HL-60 (cell line): ENCODE data around the gene ZNF507.

Experiments
- GABPA ChIP-seq: IDR thresholded peaks from 2 replicates; pipeline ENCODE4 v1.6.1; 2012; ENCODE audit warnings: low read depth
- POLR2AphosphoS5 ChIP-seq: IDR thresholded peaks from 2 replicates; pipeline ENCODE4 v1.6.1; 2012; ENCODE audit warnings: low read depth
- TF ChIP-seq, protein P1 (sequence below): IDR thresholded peaks from one replicate; pipeline ENCODE4 v1.5.1; 2011; ENCODE audit warnings: low read length, control low read depth, inconsistent platforms; ENCODE audit not compliant: insufficient read depth
- TF ChIP-seq, protein P2 (sequence below): IDR thresholded peaks from 2 replicates; pipeline ENCODE4 v1.6.1; 2012; ENCODE audit warnings: low read depth; ENCODE audit not compliant: insufficient replicate concordance

DNA sequence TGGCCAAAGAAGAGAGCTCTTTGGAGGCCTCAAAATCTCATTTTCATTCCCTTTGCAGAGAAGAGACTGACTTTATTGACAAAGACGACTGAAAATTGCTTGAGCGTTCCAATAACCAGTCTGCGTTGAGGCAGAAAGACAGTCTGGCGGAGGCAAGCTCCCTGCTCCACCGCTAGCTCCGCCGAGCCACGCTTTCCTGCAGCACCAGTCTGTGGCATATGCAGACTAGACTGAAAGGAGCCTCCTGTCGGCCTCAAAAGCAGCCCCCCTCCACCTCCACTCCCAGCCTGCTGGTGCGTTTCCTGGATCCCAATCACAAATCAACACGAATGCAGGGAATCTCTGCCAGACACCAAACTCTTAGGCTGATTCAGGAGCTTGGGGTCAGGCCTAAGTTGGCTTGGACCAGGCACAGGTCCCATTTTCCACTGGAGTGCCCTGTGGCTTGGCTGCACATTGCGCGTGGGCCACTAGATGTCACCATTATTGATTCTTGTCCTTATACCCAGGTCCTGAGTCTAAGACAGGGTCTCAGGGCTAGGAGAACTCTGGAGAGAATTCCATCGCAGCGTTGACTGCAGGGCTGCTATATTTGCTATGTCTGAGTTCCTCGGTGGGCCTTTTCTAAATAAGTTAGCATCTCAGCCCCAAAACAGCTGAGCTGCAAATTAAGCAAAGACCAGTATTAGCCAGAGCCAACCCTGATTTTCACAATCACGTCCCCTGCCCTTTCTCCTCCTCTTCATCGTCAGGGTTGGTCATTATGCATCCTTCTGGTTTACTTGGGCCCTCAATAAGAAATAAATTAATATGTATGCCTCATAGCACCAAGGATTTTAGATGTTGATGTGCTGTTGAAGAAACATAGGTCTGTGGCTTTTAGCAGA lies 5.2 kb upstream of the ZNF507 start:
- TF ChIP-seq POLR2AphosphoS5 (no peak), GABPA (no peak)
- TF ChIP-seq, protein P1, sequence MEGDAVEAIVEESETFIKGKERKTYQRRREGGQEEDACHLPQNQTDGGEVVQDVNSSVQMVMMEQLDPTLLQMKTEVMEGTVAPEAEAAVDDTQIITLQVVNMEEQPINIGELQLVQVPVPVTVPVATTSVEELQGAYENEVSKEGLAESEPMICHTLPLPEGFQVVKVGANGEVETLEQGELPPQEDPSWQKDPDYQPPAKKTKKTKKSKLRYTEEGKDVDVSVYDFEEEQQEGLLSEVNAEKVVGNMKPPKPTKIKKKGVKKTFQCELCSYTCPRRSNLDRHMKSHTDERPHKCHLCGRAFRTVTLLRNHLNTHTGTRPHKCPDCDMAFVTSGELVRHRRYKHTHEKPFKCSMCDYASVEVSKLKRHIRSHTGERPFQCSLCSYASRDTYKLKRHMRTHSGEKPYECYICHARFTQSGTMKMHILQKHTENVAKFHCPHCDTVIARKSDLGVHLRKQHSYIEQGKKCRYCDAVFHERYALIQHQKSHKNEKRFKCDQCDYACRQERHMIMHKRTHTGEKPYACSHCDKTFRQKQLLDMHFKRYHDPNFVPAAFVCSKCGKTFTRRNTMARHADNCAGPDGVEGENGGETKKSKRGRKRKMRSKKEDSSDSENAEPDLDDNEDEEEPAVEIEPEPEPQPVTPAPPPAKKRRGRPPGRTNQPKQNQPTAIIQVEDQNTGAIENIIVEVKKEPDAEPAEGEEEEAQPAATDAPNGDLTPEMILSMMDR: peak; percentile 64
- TF ChIP-seq, protein P2, sequence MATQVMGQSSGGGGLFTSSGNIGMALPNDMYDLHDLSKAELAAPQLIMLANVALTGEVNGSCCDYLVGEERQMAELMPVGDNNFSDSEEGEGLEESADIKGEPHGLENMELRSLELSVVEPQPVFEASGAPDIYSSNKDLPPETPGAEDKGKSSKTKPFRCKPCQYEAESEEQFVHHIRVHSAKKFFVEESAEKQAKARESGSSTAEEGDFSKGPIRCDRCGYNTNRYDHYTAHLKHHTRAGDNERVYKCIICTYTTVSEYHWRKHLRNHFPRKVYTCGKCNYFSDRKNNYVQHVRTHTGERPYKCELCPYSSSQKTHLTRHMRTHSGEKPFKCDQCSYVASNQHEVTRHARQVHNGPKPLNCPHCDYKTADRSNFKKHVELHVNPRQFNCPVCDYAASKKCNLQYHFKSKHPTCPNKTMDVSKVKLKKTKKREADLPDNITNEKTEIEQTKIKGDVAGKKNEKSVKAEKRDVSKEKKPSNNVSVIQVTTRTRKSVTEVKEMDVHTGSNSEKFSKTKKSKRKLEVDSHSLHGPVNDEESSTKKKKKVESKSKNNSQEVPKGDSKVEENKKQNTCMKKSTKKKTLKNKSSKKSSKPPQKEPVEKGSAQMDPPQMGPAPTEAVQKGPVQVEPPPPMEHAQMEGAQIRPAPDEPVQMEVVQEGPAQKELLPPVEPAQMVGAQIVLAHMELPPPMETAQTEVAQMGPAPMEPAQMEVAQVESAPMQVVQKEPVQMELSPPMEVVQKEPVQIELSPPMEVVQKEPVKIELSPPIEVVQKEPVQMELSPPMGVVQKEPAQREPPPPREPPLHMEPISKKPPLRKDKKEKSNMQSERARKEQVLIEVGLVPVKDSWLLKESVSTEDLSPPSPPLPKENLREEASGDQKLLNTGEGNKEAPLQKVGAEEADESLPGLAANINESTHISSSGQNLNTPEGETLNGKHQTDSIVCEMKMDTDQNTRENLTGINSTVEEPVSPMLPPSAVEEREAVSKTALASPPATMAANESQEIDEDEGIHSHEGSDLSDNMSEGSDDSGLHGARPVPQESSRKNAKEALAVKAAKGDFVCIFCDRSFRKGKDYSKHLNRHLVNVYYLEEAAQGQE: no peak
